A673 (cell line): ENCODE data around the gene EML1. TPM values are rescaled to one million over a fixed set of nuclear protein-coding genes. Genes with fewer than 3 reads are reported as not detected.

Source experiments
- BruUV-seq: library from RNA; stranded (reverse); fragments of 400-500 nt; replicated peaks from 2 replicates; lab custom pipeline; 2021; lab: Mats Ljungman, UMichigan
- CTCF ChIA-PET: fragments of 300-600 bp; sonication (Branson Sonifier 250); formaldehyde crosslinking; loops from one replicate; lab custom pipeline; 2022; ENCODE audit warnings: antibody characterized with exemption; lab: Charles Lee
- POLR2A ChIA-PET: fragments of 300-600 bp; sonication (Branson Sonifier 250); formaldehyde crosslinking; loops from one replicate; lab custom pipeline; 2022; ENCODE audit warnings: antibody characterized with exemption; ENCODE audit not compliant: low non-redundant PET; lab: Charles Lee
- DNase-seq: peaks from one replicate; pipeline ENCODE4 v3.0.0-alpha.2; 2015; ENCODE audit warnings: low spot score
- H3K27ac ChIP-seq: fragments of 200-600 bp; sonication (generic); 2 replicates; pipeline ENCODE4 v1.5.1; 2016; ENCODE audit warnings: mixed run types, low read depth, mild to moderate bottlenecking, mixed read lengths, antibody characterized with exemption, low read length; ENCODE audit not compliant: poor library complexity, severe bottlenecking
- H3K27me3 ChIP-seq: fragments of 200-600 bp; sonication (generic); replicated peaks from 2 replicates; pipeline ENCODE4 v1.6.1; 2017; ENCODE audit warnings: mixed run types, low read depth, mild to moderate bottlenecking, mixed read lengths, antibody characterized with exemption, low read length; ENCODE audit not compliant: insufficient read depth, poor library complexity
- H3K36me3 ChIP-seq: fragments of 200-600 bp; sonication (generic); 2 replicates; pipeline ENCODE4 v1.6.1; 2016; ENCODE audit warnings: mixed run types, mild to moderate bottlenecking, mixed read lengths, antibody characterized with exemption, low read length; ENCODE audit not compliant: insufficient read depth, poor library complexity, severe bottlenecking
- H3K4me1 ChIP-seq: fragments of 200-600 bp; sonication (generic); 2 replicates; pipeline ENCODE4 v1.6.1; 2017; ENCODE audit warnings: mixed run types, mild to moderate bottlenecking, mixed read lengths, antibody characterized with exemption, low read length; ENCODE audit not compliant: insufficient read depth, poor library complexity, severe bottlenecking
- H3K4me3 ChIP-seq: fragments of 200-600 bp; sonication (generic); 2 replicates; pipeline ENCODE4 v1.5.1; 2016; ENCODE audit warnings: low read depth, mixed run types, mild to moderate bottlenecking, mixed read lengths, low read length; ENCODE audit not compliant: poor library complexity, severe bottlenecking
- H3K9me3 ChIP-seq: fragments of 200-600 bp; sonication (generic); 2 replicates; pipeline ENCODE4 v1.6.1; 2016; ENCODE audit warnings: mixed run types, low read depth, mild to moderate bottlenecking, mixed read lengths, antibody characterized with exemption, low read length; ENCODE audit not compliant: poor library complexity, severe bottlenecking
- CTCF ChIP-seq: fragments of 300-800, 200-600 bp; sonication (generic); conservative IDR thresholded peaks from 2 replicates; pipeline ENCODE4 v1.5.1; 2017; ENCODE audit warnings: low read depth, mild to moderate bottlenecking, antibody characterized with exemption, low read length, moderate library complexity, mixed read lengths
- EZH2 ChIP-seq: fragments of 200-600 bp; sonication (generic); IDR thresholded peaks from 2 replicates; pipeline ENCODE4 v1.6.1; 2017; ENCODE audit warnings: borderline replicate concordance, low read depth, mild to moderate bottlenecking, mixed read lengths, antibody characterized with exemption, low read length; ENCODE audit not compliant: poor library complexity, severe bottlenecking
- intact Hi-C: fragments of 100-400 bp; cut with micrococcal nuclease; formaldehyde crosslinking; loops from one replicate; pipeline ENCODE4 v1.10.0; 2022; ENCODE audit not compliant: unreplicated experiment
- total RNA-seq: library from RNA; stranded (reverse); gene quantifications from 2 replicates; pipeline ENCODE4 v1.2.3, GENCODE V29; 2021

EML1 gene
- total RNA-seq, 1 experiment from 2014 or later: 34.1 TPM

- CTCF ChIA-PET: no interaction called here
- POLR2A ChIA-PET: no interaction called here
- no TSS peak for BruUV-seq
Observed at GRCh38 chr14:99929601-99930000, 136.4 kb downstream of the EML1 start.

GRCh38 chr14:99930420-99931274, 137.4 kb downstream of the EML1 start:
- no peak overlapping the region for H3K4me3 ChIP-seq
- no peaks in the 10 kb centered on the region for H3K36me3 ChIP-seq
- DNase-seq: no peak
- no peaks in the 10 kb centered on the region for H3K4me1 ChIP-seq
- no peaks in the 10 kb centered on the region for H3K27me3 ChIP-seq
- TF ChIP-seq CTCF (no peak), EZH2 (no peak)
- no TSS peak for BruUV-seq
- H3K27ac ChIP-seq: no peak overlapping the region
- CTCF ChIA-PET: interaction anchor here (1.6 kb wide), 1 partner anchor 16 kb away, joined by 3 read pairs; no protein-coding TSS in a partner anchor
- intact Hi-C loops: no loop called here
- peaks cover 3% of the 10 kb centered on the region for H3K9me3 ChIP-seq
- POLR2A ChIA-PET: no interaction called here

More at GRCh38 chr14:99929601-99930000, 136.4 kb downstream of the EML1 start:
- H3K4me3 ChIP-seq: no peak overlapping the region
- no peak for DNase-seq
- no peaks in the 10 kb centered on the region for H3K36me3 ChIP-seq
- no peaks in the 10 kb centered on the region for H3K4me1 ChIP-seq
- H3K9me3 ChIP-seq: peaks cover 3% of the 10 kb centered on the region
- intact Hi-C loops: no loop called here
- TF ChIP-seq EZH2 (no peak), CTCF (no peak)
- no peaks in the 10 kb centered on the region for H3K27me3 ChIP-seq
- H3K27ac ChIP-seq: no peak overlapping the region

- no peak overlapping the region for H3K27ac ChIP-seq
- no peaks in the 10 kb centered on the region for H3K4me1 ChIP-seq
- peaks cover 3% of the 10 kb centered on the region for H3K9me3 ChIP-seq
- no peak for TF ChIP-seq EZH2
- no peak for TF ChIP-seq CTCF
- no peak for DNase-seq
- no TSS peak for BruUV-seq
- H3K27me3 ChIP-seq: no peaks in the 10 kb centered on the region
- POLR2A ChIA-PET: no interaction called here
- no peaks in the 10 kb centered on the region for H3K36me3 ChIP-seq
- H3K4me3 ChIP-seq: no peak overlapping the region
- intact Hi-C loops: no loop called here
- CTCF ChIA-PET: interaction anchor here (1.6 kb wide), 1 partner anchor 16 kb away, joined by 3 read pairs; no protein-coding TSS in a partner anchor
Observed at GRCh38 chr14:99931308-99931707, 138.1 kb downstream of the EML1 start.
